ENCODE measurements around the gene MON1A.

- TF ChIP-seq, protein P1, sequence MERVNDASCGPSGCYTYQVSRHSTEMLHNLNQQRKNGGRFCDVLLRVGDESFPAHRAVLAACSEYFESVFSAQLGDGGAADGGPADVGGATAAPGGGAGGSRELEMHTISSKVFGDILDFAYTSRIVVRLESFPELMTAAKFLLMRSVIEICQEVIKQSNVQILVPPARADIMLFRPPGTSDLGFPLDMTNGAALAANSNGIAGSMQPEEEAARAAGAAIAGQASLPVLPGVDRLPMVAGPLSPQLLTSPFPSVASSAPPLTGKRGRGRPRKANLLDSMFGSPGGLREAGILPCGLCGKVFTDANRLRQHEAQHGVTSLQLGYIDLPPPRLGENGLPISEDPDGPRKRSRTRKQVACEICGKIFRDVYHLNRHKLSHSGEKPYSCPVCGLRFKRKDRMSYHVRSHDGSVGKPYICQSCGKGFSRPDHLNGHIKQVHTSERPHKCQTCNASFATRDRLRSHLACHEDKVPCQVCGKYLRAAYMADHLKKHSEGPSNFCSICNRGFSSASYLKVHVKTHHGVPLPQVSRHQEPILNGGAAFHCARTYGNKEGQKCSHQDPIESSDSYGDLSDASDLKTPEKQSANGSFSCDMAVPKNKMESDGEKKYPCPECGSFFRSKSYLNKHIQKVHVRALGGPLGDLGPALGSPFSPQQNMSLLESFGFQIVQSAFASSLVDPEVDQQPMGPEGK (CRISPR knock-in tag; IDR thresholded peaks at IDR 0.05; ENCODE audit: borderline replicate concordance): no peak
- TF ChIP-seq ZNF565 (CRISPR knock-in tag; conservative IDR thresholded peaks at IDR 0.05; ENCODE audit: low read depth) (no peak), ZC3H10 (CRISPR knock-in tag; IDR thresholded peaks at IDR 0.05) (no peak), ARNTL (CRISPR knock-in tag; IDR thresholded peaks at IDR 0.05; ENCODE audit: borderline replicate concordance, low read depth) (no peak), ISL1 (CRISPR knock-in tag; IDR thresholded peaks at IDR 0.05) (no peak)
- TF ChIP-seq, protein P2, sequence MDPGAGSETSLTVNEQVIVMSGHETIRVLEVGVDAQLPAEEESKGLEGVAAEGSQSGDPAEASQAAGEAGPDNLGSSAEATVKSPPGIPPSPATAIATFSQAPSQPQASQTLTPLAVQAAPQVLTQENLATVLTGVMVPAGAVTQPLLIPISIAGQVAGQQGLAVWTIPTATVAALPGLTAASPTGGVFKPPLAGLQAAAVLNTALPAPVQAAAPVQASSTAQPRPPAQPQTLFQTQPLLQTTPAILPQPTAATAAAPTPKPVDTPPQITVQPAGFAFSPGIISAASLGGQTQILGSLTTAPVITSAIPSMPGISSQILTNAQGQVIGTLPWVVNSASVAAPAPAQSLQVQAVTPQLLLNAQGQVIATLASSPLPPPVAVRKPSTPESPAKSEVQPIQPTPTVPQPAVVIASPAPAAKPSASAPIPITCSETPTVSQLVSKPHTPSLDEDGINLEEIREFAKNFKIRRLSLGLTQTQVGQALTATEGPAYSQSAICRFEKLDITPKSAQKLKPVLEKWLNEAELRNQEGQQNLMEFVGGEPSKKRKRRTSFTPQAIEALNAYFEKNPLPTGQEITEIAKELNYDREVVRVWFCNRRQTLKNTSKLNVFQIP (CRISPR knock-in tag; IDR thresholded peaks at IDR 0.05; ENCODE audit: borderline replicate concordance, low read depth): no peak
Measured at GRCh38 chr3:49867871-49868321, 61.7 kb downstream of the MON1A start.

Measured in SK-N-SH treated with all-trans-retinoic acid at 6 μM for 48 hours (cell line).